CD8-positive, alpha-beta memory T cell (primary cell): ENCODE data around the gene PNKD. TPM values are rescaled to one million over a fixed set of nuclear protein-coding genes. Genes with fewer than 3 reads are reported as not detected.

Experiments
- polyA plus RNA-seq: library from polyadenylated mRNA; unstranded; fragments of 300-500 nt; fragmentation: Illumina TruSeq; gene quantifications from one replicate; pipeline ENCODE4 v1.2.3, GENCODE V29; 2021
- total RNA-seq, 2 experiments: library from RNA; stranded (reverse); gene quantifications; one replicate each; pipeline ENCODE4 v1.2.3, GENCODE V29; 2021

The PNKD gene
- total and polyA plus RNA-seq, 3 experiments from 2014 or later: 26.8 to 111 (median 31.6) TPM

Other genes with a start within 250 kb of the PNKD start
- not detected for gene RUFY4, start 201.3 kb upstream of the PNKD start, total RNA-seq
- gene RUFY4, start 201.3 kb upstream of the PNKD start, polyA plus RNA-seq: not detected
- not detected for gene CXCR2, start 144.5 kb upstream of the PNKD start, total RNA-seq
- gene CXCR2, start 144.5 kb upstream of the PNKD start, polyA plus RNA-seq: 0.85 TPM
- not detected for gene CXCR1, start 103.6 kb upstream of the PNKD start, total RNA-seq
- gene CXCR1, start 103.6 kb upstream of the PNKD start, polyA plus RNA-seq: 1.1 TPM
- 100 to 1,000 TPM; 575 to 600 TPM for gene ARPC2, start 53.3 kb upstream of the PNKD start, total RNA-seq
- 970 TPM for gene ARPC2, start 53.3 kb upstream of the PNKD start, polyA plus RNA-seq
- under 1 TPM; 0.51 to 0.72 TPM for gene GPBAR1, start 9.5 kb upstream of the PNKD start, total RNA-seq
- gene GPBAR1, start 9.5 kb upstream of the PNKD start, polyA plus RNA-seq: not detected
- gene AAMP, start 382 bp upstream of the PNKD start, total RNA-seq: 10 to 100 TPM; 94.8 to 95.2 TPM
- 86.1 TPM for gene AAMP, start 382 bp upstream of the PNKD start, polyA plus RNA-seq
- gene TMBIM1, start 22.0 kb downstream of the PNKD start, total RNA-seq: 10 to 100 TPM; 82.3 to 92.3 TPM
- 149 TPM for gene TMBIM1, start 22.0 kb downstream of the PNKD start, polyA plus RNA-seq
- gene CATIP, start 86.3 kb downstream of the PNKD start, total RNA-seq: not detected
- gene CATIP, start 86.3 kb downstream of the PNKD start, polyA plus RNA-seq: not detected
- gene SLC11A1, start 111.8 kb downstream of the PNKD start, total RNA-seq: 1 to 10 TPM; 1.1 to 2.1 TPM
- gene SLC11A1, start 111.8 kb downstream of the PNKD start, polyA plus RNA-seq: 0.32 TPM
- 100 to 1,000 TPM; 104 to 113 TPM for gene CTDSP1, start 129.3 kb downstream of the PNKD start, total RNA-seq
- 32.2 TPM for gene CTDSP1, start 129.3 kb downstream of the PNKD start, polyA plus RNA-seq
- gene VIL1, start 148.6 kb downstream of the PNKD start, total RNA-seq: not detected
- not detected for gene VIL1, start 148.6 kb downstream of the PNKD start, polyA plus RNA-seq